MG63 (cell line): ENCODE data around the gene TTLL11. TPM values are rescaled to one million over a fixed set of nuclear protein-coding genes. Genes with fewer than 3 reads are reported as not detected.

Source experiments
- DNase-seq: peaks from one replicate; pipeline ENCODE4 v3.0.0-alpha.2; 2020
- H3K27me3 ChIP-seq: fragments of 250-450 bp; sonication (Bioruptor Pico); 2 replicates; pipeline ENCODE4 v1.5.1; 2020; ENCODE audit warnings: mild to moderate bottlenecking, moderate library complexity
- H3K36me3 ChIP-seq: fragments of 250-450 bp; sonication (Bioruptor Pico); 2 replicates; pipeline ENCODE4 v1.5.1; 2020; ENCODE audit warnings: mild to moderate bottlenecking, moderate library complexity
- H3K4me3 ChIP-seq: fragments of 250-450 bp; sonication (Bioruptor Pico); 2 replicates; pipeline ENCODE4 v1.5.1; 2020; ENCODE audit warnings: mild to moderate bottlenecking, moderate library complexity
- H3K9me3 ChIP-seq: fragments of 250-450 bp; sonication (Bioruptor Pico); 2 replicates; pipeline ENCODE4 v1.5.1; 2020; ENCODE audit warnings: mild to moderate bottlenecking, moderate library complexity
- total RNA-seq: library from RNA; depleted of rRNA; stranded (reverse); fragments of >200 nt; shearing (Covaris generic); gene quantifications from 2 replicates; pipeline ENCODE4 v1.2.3, GENCODE V29; 2014; ENCODE audit warnings: low replicate concordance

TTLL11 gene
- total RNA-seq, 1 experiment from 2014 or later: 3.2 TPM

GRCh38 chr9:121816845-121817450, 276.2 kb downstream of the TTLL11 start:
- no peak for DNase-seq

DNA sequence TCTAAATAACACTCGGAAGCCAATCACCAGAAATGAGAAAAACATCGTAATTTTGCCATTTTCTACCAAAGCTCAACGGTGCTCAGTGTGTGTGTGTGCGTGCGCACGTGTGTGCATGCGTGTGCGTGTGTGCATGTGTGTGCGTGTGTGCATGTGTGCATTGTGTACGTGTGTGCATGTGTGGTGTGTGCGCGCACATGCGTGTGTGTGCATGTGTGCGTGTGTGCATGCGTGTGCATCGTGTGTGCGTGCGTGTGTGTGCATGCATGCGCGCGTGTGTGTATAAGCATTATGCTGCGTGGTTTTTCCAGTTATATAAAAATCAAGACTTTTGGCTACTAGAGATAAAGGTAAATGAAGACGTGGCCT, 276.7 kb downstream of the TTLL11 start:
- no peak for DNase-seq
- H3K27me3 ChIP-seq: no peaks in the 10 kb centered on the region

More at GRCh38 chr9:121816845-121817450, 276.2 kb downstream of the TTLL11 start:
- Histone ChIP-seq H3K36me3 (no peaks in the 10 kb centered on the region), H3K4me3 (no peak overlapping the region), H3K27me3 (no peaks in the 10 kb centered on the region), H3K9me3 (no peaks in the 10 kb centered on the region)

GRCh38 chr9:121815546-121816448, 277.3 kb downstream of the TTLL11 start:
- Histone ChIP-seq H3K36me3 (no peaks in the 10 kb centered on the region), H3K9me3 (no peaks in the 10 kb centered on the region), H3K27me3 (no peaks in the 10 kb centered on the region), H3K4me3 (no peak overlapping the region)
- DNase-seq: no peak

More for the DNA sequence above, 276.7 kb downstream of the TTLL11 start:
- Histone ChIP-seq H3K4me3 (no peak overlapping the region), H3K9me3 (no peaks in the 10 kb centered on the region), H3K36me3 (no peaks in the 10 kb centered on the region)

- Histone ChIP-seq H3K9me3 (no peaks in the 10 kb centered on the region), H3K36me3 (no peaks in the 10 kb centered on the region), H3K27me3 (no peaks in the 10 kb centered on the region), H3K4me3 (no peak overlapping the region)
- DNase-seq: no peak
Observed at GRCh38 chr9:121815084-121815483, 278.0 kb downstream of the TTLL11 start.

DNA sequence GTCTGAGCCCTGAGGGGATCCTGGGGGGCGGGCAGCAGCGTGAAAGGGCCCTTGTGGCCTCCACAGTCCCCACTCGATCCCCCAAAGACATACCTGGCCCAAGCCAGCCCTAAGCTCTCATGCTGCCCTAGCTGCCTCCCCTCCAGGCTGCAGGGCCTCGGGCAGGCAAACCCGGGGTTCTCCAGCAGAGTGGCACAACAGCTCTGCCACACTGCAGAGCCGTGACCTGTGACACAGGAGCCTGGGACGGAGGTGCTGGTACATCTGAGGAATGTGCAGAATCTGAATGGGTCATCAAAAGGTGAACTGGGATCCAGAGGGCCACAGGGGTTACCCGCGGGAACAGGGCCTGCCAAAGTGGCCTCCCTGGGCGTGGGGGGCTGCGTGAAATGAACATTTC, 278.5 kb downstream of the TTLL11 start:
- DNase-seq: no peak
- Histone ChIP-seq H3K9me3 (no peaks in the 10 kb centered on the region), H3K27me3 (no peaks in the 10 kb centered on the region)

GRCh38 chr9:121813519-121814210, 279.4 kb downstream of the TTLL11 start:
- Histone ChIP-seq H3K27me3 (no peaks in the 10 kb centered on the region), H3K9me3 (no peaks in the 10 kb centered on the region), H3K36me3 (no peaks in the 10 kb centered on the region), H3K4me3 (no peak overlapping the region)
- DNase-seq: no peak

More for the DNA sequence above, 278.5 kb downstream of the TTLL11 start:
- Histone ChIP-seq H3K4me3 (no peak overlapping the region), H3K36me3 (no peaks in the 10 kb centered on the region)

DNA sequence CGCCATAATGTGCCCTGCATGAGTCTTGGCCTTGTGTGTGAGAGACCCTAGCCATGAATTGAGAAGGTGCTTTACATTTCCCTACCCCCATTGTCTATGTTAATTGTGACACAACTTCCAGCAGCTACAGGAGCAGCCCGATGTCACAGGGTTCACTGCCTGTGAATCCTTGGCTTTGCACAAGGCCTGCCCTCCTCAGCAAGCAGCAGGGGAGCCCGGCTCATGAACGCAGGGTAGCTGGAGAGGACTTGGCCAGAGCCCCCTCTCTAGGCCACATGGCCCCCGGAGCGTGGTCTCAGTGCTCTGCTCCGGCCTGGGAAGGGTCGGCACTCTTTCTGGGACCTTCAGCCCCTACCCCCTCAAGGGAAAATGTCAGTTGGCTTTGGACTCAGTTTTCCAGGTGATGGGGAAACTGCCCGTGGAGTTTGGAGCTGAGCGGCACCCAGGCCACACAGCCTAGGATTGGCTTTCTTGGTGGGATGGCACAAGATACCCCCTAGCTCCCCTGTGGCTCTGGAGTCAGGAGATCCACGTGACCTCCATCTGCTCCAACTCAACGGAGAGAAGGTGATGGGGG, 280.9 kb downstream of the TTLL11 start:
- Histone ChIP-seq H3K36me3 (no peaks in the 10 kb centered on the region), H3K27me3 (no peaks in the 10 kb centered on the region), H3K9me3 (no peaks in the 10 kb centered on the region), H3K4me3 (no peak overlapping the region)
- no peak for DNase-seq

DNA sequence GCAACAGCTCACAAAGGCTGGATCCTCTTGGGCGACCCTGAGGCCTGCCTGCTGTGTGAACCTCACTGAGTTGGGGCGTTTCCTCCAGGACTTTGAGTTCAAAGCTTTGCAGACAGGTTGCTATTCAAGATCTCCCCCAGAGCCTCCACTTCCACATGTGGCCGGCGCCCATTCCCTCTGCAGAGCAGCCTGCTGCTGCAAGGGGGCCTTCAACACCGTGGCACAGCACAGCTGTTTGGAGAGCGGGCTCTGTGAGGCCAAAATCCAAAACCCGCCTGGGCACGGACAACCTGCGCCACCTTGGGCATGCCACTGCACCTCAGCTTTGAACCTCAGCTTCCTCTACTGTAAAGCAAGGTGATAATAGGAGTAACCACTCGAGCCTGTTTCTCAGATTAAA, 281.4 kb downstream of the TTLL11 start:
- Histone ChIP-seq H3K9me3 (no peaks in the 10 kb centered on the region), H3K27me3 (no peaks in the 10 kb centered on the region), H3K4me3 (no peak overlapping the region), H3K36me3 (no peaks in the 10 kb centered on the region)
- no peak for DNase-seq

DNA sequence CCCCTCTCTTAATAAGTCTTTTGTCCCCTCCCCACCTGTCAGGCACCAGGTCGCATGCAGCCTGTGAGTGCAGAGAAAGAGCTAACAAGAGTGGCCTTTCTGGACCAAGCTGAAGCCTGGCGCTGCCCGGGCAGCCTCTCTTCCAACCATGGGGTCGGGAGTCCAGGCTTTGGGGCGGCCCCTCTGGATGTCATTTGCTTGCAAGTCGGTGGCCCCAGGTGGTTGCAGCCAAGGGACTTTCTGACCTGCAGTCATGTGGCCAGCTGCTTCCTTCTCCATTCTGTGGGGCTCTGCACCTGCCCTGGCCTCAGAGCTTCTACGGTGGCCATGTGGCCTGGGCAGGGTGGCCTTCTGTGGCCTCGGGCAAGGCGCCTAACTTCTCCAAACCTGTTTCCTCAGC, 282.0 kb downstream of the TTLL11 start:
- H3K4me3 ChIP-seq: no peak overlapping the region
- H3K9me3 ChIP-seq: no peaks in the 10 kb centered on the region
- no peaks in the 10 kb centered on the region for H3K36me3 ChIP-seq
- no peaks in the 10 kb centered on the region for H3K27me3 ChIP-seq
- DNase-seq: no peak

GRCh38 chr9:121810489-121810888, 282.6 kb downstream of the TTLL11 start:
- no peak for DNase-seq
- H3K27me3 ChIP-seq: no peaks in the 10 kb centered on the region
- H3K4me3 ChIP-seq: no peak overlapping the region
- no peaks in the 10 kb centered on the region for H3K9me3 ChIP-seq
- no peaks in the 10 kb centered on the region for H3K36me3 ChIP-seq

DNA sequence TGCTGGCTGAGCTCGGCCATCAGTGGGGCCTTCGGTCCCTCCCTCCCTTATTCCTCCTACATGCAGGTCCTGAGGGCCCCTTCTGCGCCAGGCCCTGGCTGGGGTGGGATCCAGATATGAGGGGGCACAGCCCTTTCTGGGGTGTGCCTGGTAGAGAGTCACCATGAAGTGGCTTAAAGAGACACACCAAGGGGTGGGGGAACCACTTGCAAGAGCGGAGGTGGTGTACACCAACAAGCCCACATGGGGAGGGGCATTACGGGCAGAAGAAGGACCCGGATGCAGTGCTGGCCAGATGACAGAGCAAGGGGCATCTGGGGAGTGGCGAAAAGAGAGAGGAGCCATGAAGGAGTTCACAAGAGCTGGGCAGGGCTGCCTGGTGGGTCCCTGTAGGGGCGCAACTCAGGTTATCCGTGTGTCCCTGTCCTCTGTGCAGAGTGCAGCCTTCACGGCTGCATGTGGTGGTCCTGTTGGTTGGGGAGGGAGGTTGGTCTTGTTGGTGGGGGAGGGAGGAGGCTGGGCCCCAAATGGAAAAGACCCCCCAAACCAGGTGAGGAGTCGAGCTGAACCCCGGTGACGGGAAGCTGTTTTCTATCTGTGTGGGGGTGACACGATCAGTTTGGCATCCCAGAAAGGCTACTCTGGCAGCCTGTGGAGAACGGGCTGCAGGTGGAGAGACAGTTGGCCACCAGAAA, 283.6 kb downstream of the TTLL11 start:
- no peak for DNase-seq
- H3K9me3 ChIP-seq: peaks cover 6% of the 10 kb centered on the region; the same call in 1 of the 2 replicates
- no peak overlapping the region for H3K4me3 ChIP-seq
- H3K36me3 ChIP-seq: no peaks in the 10 kb centered on the region
- no peaks in the 10 kb centered on the region for H3K27me3 ChIP-seq

- no peak for DNase-seq
Observed at GRCh38 chr9:121808781-121809180, 284.3 kb downstream of the TTLL11 start.

DNA sequence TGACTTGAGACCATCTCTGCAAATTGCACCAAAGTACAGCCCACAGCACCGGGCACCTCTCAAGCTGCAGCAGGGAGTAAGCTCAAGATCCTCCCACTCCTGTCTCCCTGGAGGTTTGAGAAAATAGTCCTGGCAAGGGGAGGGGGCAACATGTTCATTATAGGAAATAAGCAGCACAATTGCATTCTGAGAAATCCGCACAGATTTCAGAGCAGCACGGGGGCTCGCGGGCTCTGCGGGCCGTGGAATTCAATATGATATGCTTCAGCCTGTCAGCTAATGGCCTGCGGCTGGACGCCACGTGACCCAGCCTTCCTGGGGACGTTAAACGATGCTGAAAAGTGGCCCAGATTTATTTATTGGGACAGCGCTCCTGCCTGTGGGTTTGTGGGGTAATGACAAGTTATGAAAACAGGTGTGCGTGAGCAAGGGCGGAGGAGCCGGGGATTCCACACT, 285.3 kb downstream of the TTLL11 start:
- DNase-seq: no peak
- Histone ChIP-seq H3K9me3 (peaks cover 7% of the 10 kb centered on the region; the same call in 1 of the 2 replicates), H3K27me3 (no peaks in the 10 kb centered on the region), H3K36me3 (no peaks in the 10 kb centered on the region), H3K4me3 (no peak overlapping the region)

More at GRCh38 chr9:121808781-121809180, 284.3 kb downstream of the TTLL11 start:
- Histone ChIP-seq H3K36me3 (no peaks in the 10 kb centered on the region), H3K4me3 (no peak overlapping the region), H3K9me3 (peaks cover 7% of the 10 kb centered on the region; the same call in 1 of the 2 replicates), H3K27me3 (no peaks in the 10 kb centered on the region)

- DNase-seq: no peak
Observed at GRCh38 chr9:121807069-121807822, 285.9 kb downstream of the TTLL11 start.

DNA sequence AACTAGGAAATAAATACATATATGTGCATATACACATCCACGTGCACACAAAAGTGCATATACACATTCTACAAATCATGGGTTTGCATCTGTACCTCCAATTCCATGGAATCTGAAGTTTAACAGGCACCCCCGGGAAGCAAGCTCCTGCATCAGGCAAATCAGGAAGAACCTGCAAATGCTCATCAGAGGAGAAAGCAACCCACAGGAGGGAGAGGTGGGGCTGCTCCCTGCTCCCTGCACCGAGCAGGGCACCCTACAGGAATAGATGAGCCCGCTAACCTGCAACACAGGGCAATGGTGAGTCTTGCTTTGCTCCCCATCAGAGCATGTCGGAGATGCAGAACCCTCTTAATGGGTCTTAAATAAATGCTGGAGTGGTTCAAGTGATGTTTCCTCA, 290.4 kb downstream of the TTLL11 start:
- Histone ChIP-seq H3K36me3 (no peaks in the 10 kb centered on the region), H3K9me3 (peaks cover 7% of the 10 kb centered on the region; the same call in 1 of the 2 replicates), H3K4me3 (no peak overlapping the region), H3K27me3 (no peaks in the 10 kb centered on the region)
- no peak for DNase-seq

More at GRCh38 chr9:121807069-121807822, 285.9 kb downstream of the TTLL11 start:
- Histone ChIP-seq H3K4me3 (no peak overlapping the region), H3K36me3 (no peaks in the 10 kb centered on the region), H3K27me3 (no peaks in the 10 kb centered on the region), H3K9me3 (peaks cover 7% of the 10 kb centered on the region; the same call in 1 of the 2 replicates)
